ENCODE results near the gene GSE1. TPM values are rescaled to one million over a fixed set of nuclear protein-coding genes. Genes with fewer than 3 reads are reported as not detected.

Gene GSE1
- total and polyA plus RNA-seq, 4 donors, result 20.3 to 40.6 (median 30.7) TPM

DNA sequence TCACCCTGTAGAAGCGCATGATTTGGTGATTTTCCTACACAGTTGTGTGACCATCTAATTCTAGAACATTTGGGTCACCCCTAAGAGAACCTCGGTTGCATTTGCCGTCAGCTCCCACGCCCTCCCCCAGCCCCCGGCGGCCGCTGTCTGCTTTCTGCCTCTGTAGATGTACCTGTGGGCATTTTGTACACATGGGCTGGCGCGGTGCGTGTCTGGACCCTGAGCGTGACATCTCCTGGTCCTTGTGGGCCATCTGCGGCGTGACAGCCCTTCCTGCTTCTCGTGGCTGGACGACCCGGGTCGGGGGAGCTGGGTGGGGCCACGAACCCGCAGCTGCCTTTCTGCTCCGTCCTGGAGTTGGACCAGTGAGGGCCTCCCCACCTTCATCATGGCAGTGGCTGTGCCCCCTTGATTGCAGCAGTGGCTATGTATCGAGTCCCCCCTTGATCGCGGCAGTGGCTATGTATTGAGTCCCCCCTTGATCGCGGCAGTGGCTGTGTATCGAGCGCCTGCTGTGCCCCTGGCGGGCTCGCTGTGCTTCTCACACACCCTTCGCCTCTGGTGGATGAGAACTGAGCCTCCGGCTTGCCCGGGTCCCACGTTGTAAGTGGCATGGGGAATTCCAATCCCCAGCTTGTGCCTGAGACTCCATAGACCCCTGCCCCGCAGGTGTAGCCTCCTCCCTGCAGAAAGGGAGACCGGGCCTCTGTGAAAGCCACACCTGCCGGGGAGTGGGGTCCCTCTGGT lies 24.1 kb downstream of the GSE1 start:
- WGBS (ENCODE audit: insufficient coverage), result 69% methylated on average over 34 of the region's 36 CpGs
- Histone ChIP-seq H3K4me3 (ENCODE audit: low read depth, low read length) (no peak overlapping the region), H3K27me3 (ENCODE audit: control insufficient read depth, insufficient read depth, low read length) (no peaks in the 10 kb centered on the region), H3K27ac (ENCODE audit: low read depth, low read length) (no peak overlapping the region), H3K4me1 (ENCODE audit: control insufficient read depth, insufficient read depth, low read length) (peaks cover 78% of the 10 kb centered on the region), H3K9me3 (ENCODE audit: control insufficient read depth, insufficient read depth, low read length) (no peaks in the 10 kb centered on the region), H3K36me3 (ENCODE audit: control insufficient read depth, insufficient read depth, low read length) (peaks cover 88% of the 10 kb centered on the region)
- no peak for DNase-seq (ENCODE audit: low read depth in 4 of 6, low spot score in 6 of 6)

DNA sequence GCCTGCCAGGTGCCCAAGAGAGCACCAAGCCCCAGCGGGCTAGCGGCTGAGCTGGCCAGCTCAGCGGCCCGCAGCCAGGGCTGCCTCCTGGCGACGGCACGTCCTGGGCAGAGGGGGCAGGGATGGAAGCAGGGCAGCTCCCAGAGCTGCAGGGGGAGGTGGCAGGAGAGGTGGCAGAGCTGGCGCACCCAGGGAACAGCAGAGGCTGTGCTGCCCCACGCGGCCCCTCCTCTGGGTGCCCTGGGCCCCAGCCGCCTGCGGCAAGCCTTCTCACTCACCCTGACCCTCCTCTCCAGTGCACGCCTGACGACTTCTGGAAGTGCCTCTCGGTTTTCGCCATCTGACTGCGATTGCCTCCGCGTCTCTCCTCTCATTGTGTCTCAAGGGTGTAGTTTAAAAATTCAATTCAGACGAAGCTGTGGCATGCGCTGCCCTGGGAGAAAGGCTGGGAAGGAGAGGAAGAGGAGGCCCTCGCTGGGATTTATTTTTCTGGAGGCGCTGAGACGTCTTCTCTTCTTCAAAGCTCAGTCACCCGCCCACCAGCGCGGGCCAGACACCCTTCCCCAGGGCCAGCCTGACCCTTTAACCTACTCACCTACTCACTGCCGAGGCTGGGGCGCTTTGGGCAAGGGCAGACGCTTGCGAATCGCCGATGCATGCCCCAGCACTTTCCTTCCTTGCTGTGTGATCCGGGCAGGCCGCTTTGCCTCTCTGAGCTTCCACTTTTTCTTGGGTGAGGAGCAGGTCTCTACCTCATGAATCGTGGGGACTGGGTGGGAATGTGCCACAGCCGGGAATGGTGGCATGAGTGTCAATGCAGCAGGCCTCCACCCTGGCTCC lies 24.9 kb downstream of the GSE1 start:
- no peaks in the 10 kb centered on the region for H3K9me3 ChIP-seq (ENCODE audit: control insufficient read depth, insufficient read depth, low read length)
- peak in 1 of 6 donors; percentile 76 for DNase-seq (ENCODE audit: low read depth in 4 of 6, low spot score in 6 of 6)
- H3K4me1 ChIP-seq (ENCODE audit: control insufficient read depth, insufficient read depth, low read length), result peaks cover 83% of the 10 kb centered on the region
- H3K36me3 ChIP-seq (ENCODE audit: control insufficient read depth, insufficient read depth, low read length), result peaks cover 90% of the 10 kb centered on the region
- no peak overlapping the region for H3K27ac ChIP-seq (ENCODE audit: low read depth, low read length)
- H3K27me3 ChIP-seq (ENCODE audit: control insufficient read depth, insufficient read depth, low read length), result no peaks in the 10 kb centered on the region
- H3K4me3 ChIP-seq (ENCODE audit: low read depth, low read length), result no peak overlapping the region
- WGBS (ENCODE audit: insufficient coverage), result 43% methylated on average over 32 of the region's 37 CpGs

DNA sequence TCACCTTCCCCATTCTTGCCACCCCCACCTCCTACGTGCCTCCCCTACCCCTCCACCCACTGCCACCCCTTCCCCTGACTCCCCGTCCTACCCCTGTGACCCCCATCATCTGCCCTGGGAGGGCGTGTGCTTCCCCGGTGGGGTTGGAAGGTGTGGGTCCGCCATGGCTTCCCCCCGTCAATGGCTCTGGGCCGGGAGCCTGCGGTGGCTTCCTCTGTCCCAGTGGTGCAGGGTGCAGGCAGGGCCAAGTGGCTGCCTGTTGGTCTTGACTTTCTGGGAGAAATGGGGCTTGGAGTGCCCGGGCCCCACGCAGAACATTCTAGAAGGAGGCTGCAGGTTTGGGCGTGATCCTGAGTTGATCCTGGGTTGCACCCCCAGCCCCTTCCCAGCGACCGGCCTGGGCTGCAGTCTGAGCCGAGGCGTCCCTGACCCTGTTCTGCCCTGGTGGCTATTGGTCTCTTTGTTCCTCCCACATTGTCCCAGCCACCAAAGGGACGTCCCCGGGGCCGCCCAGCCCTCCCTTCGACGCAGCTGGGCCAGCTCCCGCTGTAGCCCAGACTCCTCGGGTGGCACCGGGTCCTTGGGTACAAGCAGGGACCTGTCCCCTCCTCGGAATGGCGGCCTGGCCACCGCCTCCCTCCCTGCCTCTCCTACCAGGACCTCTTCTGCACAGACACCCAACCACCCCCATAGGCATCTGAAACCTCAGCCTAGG lies 25.7 kb downstream of the GSE1 start:
- Histone ChIP-seq H3K9me3 (ENCODE audit: control insufficient read depth, insufficient read depth, low read length) (no peaks in the 10 kb centered on the region), H3K4me3 (ENCODE audit: low read depth, low read length) (no peak overlapping the region), H3K4me1 (ENCODE audit: control insufficient read depth, insufficient read depth, low read length) (peaks cover 88% of the 10 kb centered on the region), H3K27ac (ENCODE audit: low read depth, low read length) (no peak overlapping the region), H3K36me3 (ENCODE audit: control insufficient read depth, insufficient read depth, low read length) (peaks cover 89% of the 10 kb centered on the region), H3K27me3 (ENCODE audit: control insufficient read depth, insufficient read depth, low read length) (no peaks in the 10 kb centered on the region)
- no peak for DNase-seq (ENCODE audit: low read depth in 4 of 6, low spot score in 6 of 6)
- 74% methylated on average over 20 of the region's 26 CpGs for WGBS (ENCODE audit: insufficient coverage)

DNA sequence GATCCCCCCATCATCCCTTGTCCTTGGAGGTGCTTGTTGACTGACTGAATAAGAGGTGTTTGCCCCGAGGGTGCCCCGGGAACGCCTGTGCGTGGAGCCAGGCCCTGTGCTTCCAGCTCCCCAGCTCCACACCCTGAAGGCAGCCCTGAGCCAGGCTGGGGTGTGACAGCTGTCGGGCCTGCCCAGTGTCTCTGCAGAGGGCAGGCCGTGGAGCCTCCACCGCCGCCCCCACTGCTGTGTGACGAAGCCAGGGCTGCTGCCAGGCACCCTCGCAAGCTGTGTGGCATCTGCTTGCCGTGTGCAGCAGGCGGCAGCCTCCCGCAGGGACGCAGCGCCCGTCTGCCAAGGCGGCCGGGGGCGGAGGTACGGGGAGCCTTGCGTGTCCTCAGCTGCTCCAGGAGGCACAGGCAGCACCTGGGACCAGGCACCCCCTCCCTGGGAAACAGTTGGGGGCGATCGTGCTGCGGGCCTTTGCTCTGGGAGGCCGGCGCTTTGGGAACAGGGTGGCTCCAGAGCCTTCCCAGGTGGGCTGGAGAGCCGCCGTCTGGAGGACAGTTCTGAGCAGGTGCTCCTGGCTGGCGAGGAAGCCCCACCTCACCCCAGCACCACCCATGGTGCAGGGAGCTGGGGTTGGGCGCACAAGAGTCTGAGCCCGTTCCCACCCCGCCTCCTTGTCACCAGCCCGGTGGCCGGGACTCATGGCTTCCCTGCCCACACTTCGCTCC lies 26.6 kb downstream of the GSE1 start:
- Histone ChIP-seq H3K27me3 (ENCODE audit: control insufficient read depth, insufficient read depth, low read length) (no peaks in the 10 kb centered on the region), H3K9me3 (ENCODE audit: control insufficient read depth, insufficient read depth, low read length) (no peaks in the 10 kb centered on the region), H3K4me3 (ENCODE audit: low read depth, low read length) (no peak overlapping the region), H3K4me1 (ENCODE audit: control insufficient read depth, insufficient read depth, low read length) (peaks cover 82% of the 10 kb centered on the region), H3K36me3 (ENCODE audit: control insufficient read depth, insufficient read depth, low read length) (peaks cover 83% of the 10 kb centered on the region), H3K27ac (ENCODE audit: low read depth, low read length) (no peak overlapping the region)
- WGBS (ENCODE audit: insufficient coverage), result 43% methylated on average over 30 of the region's 35 CpGs
- peak in 2 of 6 donors; percentile 71 to 84 for DNase-seq (ENCODE audit: low read depth in 4 of 6, low spot score in 6 of 6)

DNA sequence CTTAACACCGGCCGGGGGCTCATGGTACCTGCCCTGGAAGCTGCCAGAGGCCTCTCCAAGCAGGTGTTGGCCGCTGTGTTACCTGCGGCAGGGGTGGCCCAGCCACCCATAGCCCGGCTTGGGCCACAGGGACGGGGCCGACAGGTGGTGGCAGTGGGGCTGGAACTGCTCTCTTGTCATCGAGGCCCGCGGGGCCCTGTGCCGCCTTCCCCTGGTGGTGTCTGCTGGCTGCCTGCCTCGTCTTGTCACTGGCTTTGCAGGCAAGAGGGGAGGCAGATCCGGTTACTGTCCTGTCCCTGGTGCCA lies 27.1 kb downstream of the GSE1 start:
- no peak for DNase-seq (ENCODE audit: low read depth in 4 of 6, low spot score in 6 of 6)
- peaks cover 76% of the 10 kb centered on the region for H3K4me1 ChIP-seq (ENCODE audit: control insufficient read depth, insufficient read depth, low read length)
- no peak overlapping the region for H3K4me3 ChIP-seq (ENCODE audit: low read depth, low read length)
- no peaks in the 10 kb centered on the region for H3K27me3 ChIP-seq (ENCODE audit: control insufficient read depth, insufficient read depth, low read length)
- no peaks in the 10 kb centered on the region for H3K9me3 ChIP-seq (ENCODE audit: control insufficient read depth, insufficient read depth, low read length)
- H3K36me3 ChIP-seq (ENCODE audit: control insufficient read depth, insufficient read depth, low read length), result peaks cover 83% of the 10 kb centered on the region
- WGBS (ENCODE audit: insufficient coverage), result 86% methylated on average over 13 of the region's 13 CpGs
- no peak overlapping the region for H3K27ac ChIP-seq (ENCODE audit: low read depth, low read length)

DNA sequence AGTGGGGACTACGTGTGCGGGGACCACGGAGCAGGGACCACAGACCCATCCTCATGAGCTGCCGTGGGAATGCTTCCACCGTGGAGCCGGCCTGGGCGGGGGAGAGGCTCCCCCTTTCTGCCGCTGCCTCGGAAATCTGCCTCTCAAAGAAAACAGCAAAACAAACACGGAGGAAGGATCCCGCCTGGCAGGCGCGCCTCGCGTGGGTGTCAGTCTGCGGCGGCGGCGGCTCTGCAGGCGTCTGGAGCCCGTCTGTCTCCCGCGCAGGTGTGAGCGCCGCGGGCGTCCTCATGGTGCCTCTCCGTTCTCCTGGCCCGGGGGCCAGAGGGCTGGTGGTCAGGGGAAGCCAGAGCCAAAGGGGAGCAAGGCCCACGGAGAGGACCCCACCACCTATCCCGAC lies 27.5 kb downstream of the GSE1 start:
- Histone ChIP-seq H3K36me3 (ENCODE audit: control insufficient read depth, insufficient read depth, low read length) (peaks cover 83% of the 10 kb centered on the region), H3K4me3 (ENCODE audit: low read depth, low read length) (no peak overlapping the region), H3K9me3 (ENCODE audit: control insufficient read depth, insufficient read depth, low read length) (no peaks in the 10 kb centered on the region), H3K27me3 (ENCODE audit: control insufficient read depth, insufficient read depth, low read length) (no peaks in the 10 kb centered on the region), H3K4me1 (ENCODE audit: control insufficient read depth, insufficient read depth, low read length) (peaks cover 73% of the 10 kb centered on the region), H3K27ac (ENCODE audit: low read depth, low read length) (no peak overlapping the region)
- WGBS (ENCODE audit: insufficient coverage), result 70% methylated on average over 29 of the region's 31 CpGs
- peak in 1 of 6 donors; percentile 59 for DNase-seq (ENCODE audit: low read depth in 4 of 6, low spot score in 6 of 6)

DNA sequence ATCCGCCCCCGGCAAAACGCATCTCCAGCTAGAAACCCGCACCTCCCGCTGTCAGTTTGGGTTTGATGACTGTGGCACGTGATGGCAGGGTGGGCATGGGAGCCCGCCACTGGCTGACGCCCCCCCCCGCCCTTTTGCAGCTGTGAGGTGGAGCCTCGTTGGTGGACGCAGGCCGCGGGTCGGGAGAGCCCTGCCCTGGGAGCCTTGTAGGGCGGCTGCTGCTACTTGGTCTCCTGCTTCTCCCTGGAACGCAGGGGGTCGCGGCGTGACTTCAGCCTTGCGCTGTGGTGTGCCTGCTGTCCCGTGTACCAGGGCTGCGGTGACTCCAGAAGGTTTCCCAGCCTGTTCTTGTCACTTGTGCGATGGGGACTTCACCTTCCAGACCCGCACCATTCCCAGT lies 28.2 kb downstream of the GSE1 start:
- peaks cover 78% of the 10 kb centered on the region for H3K36me3 ChIP-seq (ENCODE audit: control insufficient read depth, insufficient read depth, low read length)
- WGBS (ENCODE audit: insufficient coverage), result 87% methylated on average over 16 of the region's 24 CpGs
- DNase-seq (ENCODE audit: low read depth in 4 of 6, low spot score in 6 of 6), result no peak
- no peaks in the 10 kb centered on the region for H3K27me3 ChIP-seq (ENCODE audit: control insufficient read depth, insufficient read depth, low read length)
- H3K4me1 ChIP-seq (ENCODE audit: control insufficient read depth, insufficient read depth, low read length), result peaks cover 65% of the 10 kb centered on the region
- no peaks in the 10 kb centered on the region for H3K9me3 ChIP-seq (ENCODE audit: control insufficient read depth, insufficient read depth, low read length)
- H3K27ac ChIP-seq (ENCODE audit: low read depth, low read length), result no peak overlapping the region
- no peak overlapping the region for H3K4me3 ChIP-seq (ENCODE audit: low read depth, low read length)

DNA sequence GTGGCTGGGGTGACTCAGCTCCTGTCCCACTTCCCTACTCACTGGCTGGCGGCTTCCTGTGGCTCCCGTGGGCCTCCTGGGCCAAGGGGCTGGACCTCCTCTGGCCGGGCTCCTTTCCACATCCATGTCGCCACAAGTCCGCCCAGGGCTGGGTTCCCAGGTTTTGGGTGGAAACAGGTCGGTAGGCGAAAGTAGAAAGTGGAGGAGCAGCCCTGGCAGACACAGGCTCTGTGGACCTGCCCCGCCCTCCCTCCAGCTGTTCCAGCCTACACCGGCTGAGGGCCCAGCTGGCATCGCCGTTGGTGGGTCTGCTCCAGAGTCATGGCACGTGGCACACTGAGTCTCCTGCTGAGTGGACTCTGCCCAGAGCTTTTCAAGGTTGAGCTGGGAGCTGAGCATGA lies 28.7 kb downstream of the GSE1 start:
- Histone ChIP-seq H3K9me3 (ENCODE audit: control insufficient read depth, insufficient read depth, low read length) (no peaks in the 10 kb centered on the region), H3K27ac (ENCODE audit: low read depth, low read length) (no peak overlapping the region), H3K36me3 (ENCODE audit: control insufficient read depth, insufficient read depth, low read length) (peaks cover 79% of the 10 kb centered on the region), H3K27me3 (ENCODE audit: control insufficient read depth, insufficient read depth, low read length) (no peaks in the 10 kb centered on the region), H3K4me3 (ENCODE audit: low read depth, low read length) (no peak overlapping the region), H3K4me1 (ENCODE audit: control insufficient read depth, insufficient read depth, low read length) (peaks cover 61% of the 10 kb centered on the region)
- WGBS (ENCODE audit: insufficient coverage), result 76% methylated on average over 11 of the region's 12 CpGs
- no peak for DNase-seq (ENCODE audit: low read depth in 4 of 6, low spot score in 6 of 6)

DNA sequence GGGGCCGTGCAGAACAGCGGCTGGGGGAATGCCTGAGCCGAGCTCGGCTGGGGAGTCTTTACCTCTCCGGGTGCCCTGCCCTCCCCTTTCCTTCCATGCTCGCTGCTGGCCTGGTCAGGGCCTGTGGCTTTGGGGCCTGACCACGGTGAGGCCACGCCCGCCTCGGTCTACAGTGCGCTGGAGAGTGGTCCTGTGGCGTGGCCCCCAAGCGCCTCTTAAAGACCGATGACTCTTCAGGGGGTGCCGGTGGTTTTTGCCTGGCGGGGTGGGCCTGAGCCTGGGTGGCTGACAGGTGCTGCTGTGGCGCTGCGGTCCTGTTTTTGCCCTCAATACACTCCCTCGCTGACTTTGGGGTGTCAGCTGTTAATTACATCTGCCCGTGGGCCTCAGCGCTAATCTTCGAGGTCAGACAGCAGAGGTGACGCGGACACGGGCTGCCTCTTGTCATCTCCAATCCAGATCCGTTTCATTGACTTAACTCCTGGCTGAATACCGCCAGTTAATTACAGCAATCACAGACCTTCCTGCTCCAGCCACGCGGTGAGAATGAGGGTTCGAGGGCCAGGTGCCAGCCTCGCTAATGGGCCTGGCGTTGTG lies 29.7 kb downstream of the GSE1 start:
- Histone ChIP-seq H3K27ac (ENCODE audit: low read depth, low read length) (no peak overlapping the region), H3K27me3 (ENCODE audit: control insufficient read depth, insufficient read depth, low read length) (no peaks in the 10 kb centered on the region), H3K4me1 (ENCODE audit: control insufficient read depth, insufficient read depth, low read length) (peaks cover 50% of the 10 kb centered on the region), H3K9me3 (ENCODE audit: control insufficient read depth, insufficient read depth, low read length) (no peaks in the 10 kb centered on the region), H3K4me3 (ENCODE audit: low read depth, low read length) (no peak overlapping the region), H3K36me3 (ENCODE audit: control insufficient read depth, insufficient read depth, low read length) (peaks cover 80% of the 10 kb centered on the region)
- WGBS (ENCODE audit: insufficient coverage), result 75% methylated on average over 31 of the region's 32 CpGs
- DNase-seq (ENCODE audit: low read depth in 4 of 6, low spot score in 6 of 6), result peak in 1 of 6 donors; percentile 73
